Neural crest cell (in vitro differentiated cells): ENCODE results near the gene SCIN. TPM values are rescaled to one million over a fixed set of nuclear protein-coding genes. Genes with fewer than 3 reads are reported as not detected.

Experiments used
- DNase-seq: peaks from one replicate; pipeline ENCODE4 v3.0.0; 2021; ENCODE audit warnings: low read depth, mixed read lengths, low spot score
- H3K27ac Mint-ChIP-seq: one replicate; pipeline ENCODE4 v1.8.0; 2021; ENCODE audit warnings: mild to moderate bottlenecking, mixed read lengths; ENCODE audit not compliant: unreplicated experiment
- H3K27me3 Mint-ChIP-seq: 2 replicates; pipeline ENCODE4 v1.8.0; 2021; ENCODE audit warnings: low read depth, mild to moderate bottlenecking, mixed read lengths
- H3K36me3 Mint-ChIP-seq: 2 replicates; pipeline ENCODE4 v1.8.0; 2021; ENCODE audit warnings: low read depth, mild to moderate bottlenecking, mixed read lengths
- H3K4me1 Mint-ChIP-seq: 2 replicates; pipeline ENCODE4 v1.8.0; 2021; ENCODE audit warnings: mixed read lengths
- H3K4me3 Mint-ChIP-seq: one replicate; pipeline ENCODE4 v1.8.0; 2021; ENCODE audit warnings: mild to moderate bottlenecking, mixed read lengths
- H3K9me3 Mint-ChIP-seq: 2 replicates; pipeline ENCODE4 v1.8.0; 2021; ENCODE audit warnings: mixed read lengths
- CTCF ChIP-seq: fragments of 200-600 bp; sonication (generic); conservative IDR thresholded peaks from 2 replicates; pipeline ENCODE4 v1.5.0; 2021; ENCODE audit warnings: antibody characterized with exemption, mild to moderate bottlenecking
- total RNA-seq: library from RNA; stranded (reverse); gene quantifications from 2 replicates; pipeline ENCODE4 v1.2.1, GENCODE V29; 2021

Gene SCIN
- total RNA-seq, 1 donor from 2014 or later: not detected

DNA sequence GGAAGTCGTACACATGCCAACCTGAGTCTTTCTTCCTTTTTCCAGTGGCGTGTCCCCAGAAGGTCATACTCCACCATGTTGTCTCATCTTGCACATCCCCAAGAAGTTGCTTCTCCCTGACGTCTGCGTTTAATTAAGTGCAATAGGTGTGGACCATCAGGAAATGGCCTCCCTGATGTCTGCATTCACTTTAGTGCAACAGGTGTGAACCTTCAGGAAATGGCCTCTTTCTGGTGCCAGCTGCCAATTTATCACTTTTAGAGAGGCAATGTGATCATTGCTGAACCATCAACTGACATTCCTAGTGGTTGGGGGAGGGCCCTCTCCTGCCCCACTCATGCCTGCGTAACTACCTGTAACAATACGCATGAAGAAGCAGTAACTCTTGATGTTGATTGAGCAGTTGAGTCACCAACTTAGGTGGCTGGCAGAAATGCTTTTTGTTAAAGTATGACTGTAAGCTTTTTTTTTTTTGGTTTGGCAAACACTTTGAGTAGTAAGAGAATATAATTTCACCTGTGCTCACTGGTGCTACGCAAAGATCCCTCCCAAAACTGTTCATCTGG, 25.8 kb downstream of the SCIN start:
- no peaks in the 10 kb centered on the region for H3K27me3 Mint-ChIP-seq
- H3K9me3 Mint-ChIP-seq: peaks cover 9% of the 10 kb centered on the region
- no peak overlapping the region for H3K4me3 Mint-ChIP-seq
- H3K27ac Mint-ChIP-seq: no peak overlapping the region
- no peaks in the 10 kb centered on the region for H3K4me1 Mint-ChIP-seq
- H3K36me3 Mint-ChIP-seq: peaks cover 5% of the 10 kb centered on the region
- no peak for TF ChIP-seq CTCF
- DNase-seq: no peak

DNA sequence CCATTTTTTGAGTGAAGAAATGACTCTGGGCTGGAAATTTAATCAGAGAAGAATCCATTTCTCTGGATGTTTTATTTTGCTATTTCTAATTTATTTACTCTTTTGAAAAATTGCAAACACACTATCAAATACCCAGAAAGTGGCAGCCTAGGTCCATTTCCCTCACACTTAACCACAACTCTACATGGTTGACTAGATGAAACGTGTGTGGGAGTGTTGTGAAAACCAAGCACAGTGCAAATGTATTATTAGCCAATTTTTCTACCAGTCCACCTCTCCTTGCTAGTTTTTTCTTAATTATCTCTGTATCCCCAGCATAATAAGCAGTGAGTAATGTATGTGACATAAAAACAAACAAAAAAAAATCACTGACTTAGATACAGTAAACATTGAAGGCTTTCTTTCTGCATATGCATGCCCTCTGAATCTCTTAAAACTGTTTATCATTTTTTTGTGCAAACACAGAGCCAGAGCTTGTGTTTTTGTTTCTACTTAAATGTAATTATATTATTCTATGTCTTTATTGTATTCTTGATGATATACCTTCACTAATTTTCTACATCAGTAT, 30.9 kb downstream of the SCIN start:
- Mint-ChIP-seq H3K9me3 (peaks cover 14% of the 10 kb centered on the region), H3K4me3 (no peak overlapping the region), H3K27me3 (no peaks in the 10 kb centered on the region), H3K4me1 (no peaks in the 10 kb centered on the region), H3K27ac (no peak overlapping the region), H3K36me3 (peaks cover 4% of the 10 kb centered on the region)
- no peak for DNase-seq
- TF ChIP-seq CTCF: no peak

DNA sequence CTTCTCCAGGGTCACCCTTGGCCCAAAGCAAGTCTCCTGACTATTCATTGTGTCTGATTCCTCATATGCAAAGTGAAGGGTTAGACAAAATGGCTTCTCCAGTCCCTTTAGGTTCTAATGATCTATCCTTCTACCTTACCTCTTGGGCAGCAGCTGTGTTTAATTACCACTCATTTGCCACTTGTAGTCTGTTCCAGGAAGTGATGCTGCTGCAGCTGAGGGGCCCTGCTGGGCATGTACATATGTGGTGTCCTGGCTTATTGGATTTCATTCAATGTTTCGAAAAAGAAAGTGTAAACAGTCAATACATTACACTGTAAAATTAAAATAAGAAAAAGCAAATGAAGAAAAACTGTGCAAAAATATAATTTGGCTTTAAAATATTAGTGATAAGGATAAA, 36.6 kb downstream of the SCIN start:
- DNase-seq: no peak
- Mint-ChIP-seq H3K9me3 (peaks cover 7% of the 10 kb centered on the region), H3K36me3 (peaks cover 2% of the 10 kb centered on the region), H3K4me3 (no peak overlapping the region), H3K27me3 (no peaks in the 10 kb centered on the region), H3K4me1 (no peaks in the 10 kb centered on the region), H3K27ac (no peak overlapping the region)
- no peak for TF ChIP-seq CTCF

- no peak overlapping the region for H3K4me3 Mint-ChIP-seq
- no peaks in the 10 kb centered on the region for H3K27me3 Mint-ChIP-seq
- DNase-seq: no peak
- no peak for TF ChIP-seq CTCF
- H3K4me1 Mint-ChIP-seq: no peaks in the 10 kb centered on the region
- H3K27ac Mint-ChIP-seq: no peak overlapping the region
- no peaks in the 10 kb centered on the region for H3K36me3 Mint-ChIP-seq
- peaks cover 2% of the 10 kb centered on the region for H3K9me3 Mint-ChIP-seq
These were observed 39.0 kb downstream of the SCIN start for GRCh38 chr7:12609561-12609960.

- Mint-ChIP-seq H3K27me3 (no peaks in the 10 kb centered on the region), H3K4me1 (no peaks in the 10 kb centered on the region), H3K27ac (no peak overlapping the region), H3K4me3 (no peak overlapping the region), H3K36me3 (no peaks in the 10 kb centered on the region), H3K9me3 (peaks cover 3% of the 10 kb centered on the region)
- no peak for DNase-seq
- TF ChIP-seq CTCF: no peak
These were observed 40.4 kb downstream of the SCIN start for GRCh38 chr7:12610899-12611298.
